Skin epidermis (tissue), 12 donors: Measurements from ENCODE around the gene SLAMF8.

Source experiments
- H3K27ac ChIP-seq, 21 experiments: fragments of 200-600 bp; sonication (generic) in 11 of 21; one replicate each; pipeline ENCODE4 v1.5.0; 2020; ENCODE audit warnings: mild to moderate bottlenecking in 3 of 21, inconsistent platforms in 2 of 21, moderate library complexity in 2 of 21
- H3K4me3 ChIP-seq, 7 experiments: fragments of 200-600 bp; sonication (generic) in 2 of 7; one replicate each; pipeline ENCODE4 v1.5.0; 2020; ENCODE audit warnings: inconsistent platforms in 2 of 7, mild to moderate bottlenecking in 2 of 7, moderate library complexity in 1 of 7

SLAMF8 gene

GRCh38 chr1:159866066-159866465 lies 39.4 kb downstream of the SLAMF8 start:
- H3K4me3 ChIP-seq, result no peak overlapping the region
- peak overlapping the region in 5 of 21 experiments; percentile 5 to 65 (median 50) for H3K27ac ChIP-seq

- H3K4me3 ChIP-seq, result no peak overlapping the region
- H3K27ac ChIP-seq, result peak overlapping the region in 14 of 21 experiments; percentile 20 to 74 (median 46)
Measured at GRCh38 chr1:159866905-159867663, 40.4 kb downstream of the SLAMF8 start.

GRCh38 chr1:159867664-159868026 lies 41.0 kb downstream of the SLAMF8 start:
- Histone ChIP-seq H3K27ac (peak overlapping the region in 13 of 21 experiments; percentile 20 to 74 (median 43)), H3K4me3 (no peak overlapping the region)

- Histone ChIP-seq H3K4me3 (no peak overlapping the region), H3K27ac (peak overlapping the region in 13 of 21 experiments; percentile 6 to 74 (median 35))
Measured at GRCh38 chr1:159868766-159869165, 42.1 kb downstream of the SLAMF8 start.

DNA sequence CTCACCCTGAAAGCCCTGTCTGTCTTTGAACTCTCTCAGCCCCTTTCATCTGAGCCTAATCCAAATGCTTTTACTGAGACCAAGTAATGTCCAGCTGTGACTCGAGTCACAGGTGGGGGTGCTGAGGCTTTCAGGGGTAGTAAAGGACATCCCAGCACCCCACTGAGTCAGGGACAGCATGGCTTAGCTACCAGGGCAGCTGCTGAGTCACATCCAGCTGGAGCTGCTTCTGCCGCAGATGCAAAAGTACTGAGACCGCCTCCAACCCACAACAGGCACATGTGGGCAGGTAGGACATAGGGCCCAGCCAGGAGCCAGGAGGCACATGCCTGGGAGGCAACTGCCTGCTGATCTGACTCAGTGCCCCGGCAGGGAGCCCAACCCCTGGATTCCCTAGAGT lies 42.5 kb downstream of the SLAMF8 start:
- H3K27ac ChIP-seq, result peak overlapping the region in 11 of 21 experiments; percentile 6 to 74 (median 35)

DNA sequence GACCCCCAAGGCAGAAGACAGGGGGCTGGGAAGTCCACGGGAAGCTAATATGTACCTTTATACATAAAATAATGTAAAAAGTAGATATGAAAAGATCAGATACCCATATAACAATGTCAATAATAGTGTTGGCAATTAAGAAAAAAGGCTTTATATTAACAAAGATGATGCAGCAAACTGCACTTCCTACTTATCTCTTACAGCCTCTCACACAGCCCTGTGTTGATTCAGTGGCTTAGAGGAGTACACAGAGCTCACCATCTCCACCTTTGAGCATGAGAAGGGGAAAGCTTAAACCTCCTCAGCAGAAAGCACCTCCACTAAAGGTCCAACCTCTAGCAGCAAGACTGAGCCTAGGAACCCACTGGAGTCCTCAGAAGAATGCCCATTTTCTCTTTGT lies 42.9 kb downstream of the SLAMF8 start:
- H3K4me3 ChIP-seq, result no peak overlapping the region
- peak overlapping the region in 9 of 21 experiments; percentile 11 to 74 (median 35) for H3K27ac ChIP-seq

More for the DNA sequence above, 42.5 kb downstream of the SLAMF8 start:
- H3K4me3 ChIP-seq, result no peak overlapping the region

DNA sequence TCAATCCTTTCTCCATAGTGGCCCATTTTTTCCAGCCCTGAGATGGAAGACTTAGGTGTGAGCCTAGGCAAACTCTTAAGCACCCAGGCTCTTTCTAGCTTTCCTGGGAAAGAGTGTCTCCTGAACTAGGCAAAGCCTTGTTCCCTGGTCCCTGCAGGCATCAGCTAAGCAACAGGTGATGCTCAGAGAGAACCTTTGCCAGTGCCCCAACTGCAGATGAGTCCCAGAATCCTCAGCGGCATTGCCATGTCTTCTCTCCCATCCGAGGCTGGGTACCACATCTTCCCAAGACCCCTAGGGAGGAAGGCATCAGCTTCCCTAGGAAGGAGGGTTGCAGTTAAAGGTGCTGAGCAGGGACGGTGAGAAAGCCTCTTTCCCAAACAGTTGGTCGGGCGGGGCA lies 44.0 kb downstream of the SLAMF8 start:
- Histone ChIP-seq H3K27ac (peak overlapping the region in 3 of 21 experiments; percentile 58 to 86 (median 70)), H3K4me3 (no peak overlapping the region)

GRCh38 chr1:159872891-159873290 lies 46.2 kb downstream of the SLAMF8 start:
- no peak overlapping the region for H3K4me3 ChIP-seq
- H3K27ac ChIP-seq, result peak overlapping the region in 12 of 21 experiments; percentile 8 to 86 (median 54)

GRCh38 chr1:159873530-159874143 lies 47.0 kb downstream of the SLAMF8 start:
- Histone ChIP-seq H3K4me3 (no peak overlapping the region), H3K27ac (peak overlapping the region in 8 of 21 experiments; percentile 15 to 86 (median 60))

GRCh38 chr1:159877695-159878444 lies 51.2 kb downstream of the SLAMF8 start:
- H3K27ac ChIP-seq, result no peak overlapping the region
- no peak overlapping the region for H3K4me3 ChIP-seq

DNA sequence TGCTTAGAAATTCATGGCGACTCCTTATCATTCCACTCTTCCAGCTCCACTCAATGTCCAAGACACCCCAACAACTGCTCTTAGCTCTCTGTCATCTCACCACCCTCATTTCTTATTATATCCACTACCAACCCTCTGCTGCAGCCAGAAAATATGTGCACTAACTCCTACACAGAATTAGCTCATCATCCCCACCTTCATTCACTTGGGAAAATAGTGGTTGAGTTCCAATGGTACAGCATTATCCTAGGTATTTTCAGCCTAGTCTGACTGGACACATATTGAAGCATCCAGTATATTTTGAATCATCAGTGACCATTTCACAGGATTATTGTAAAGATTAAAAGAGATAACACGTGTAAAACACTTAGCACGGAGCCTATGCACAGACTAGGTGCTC lies 52.5 kb downstream of the SLAMF8 start:
- H3K4me3 ChIP-seq, result no peak overlapping the region
- no peak overlapping the region for H3K27ac ChIP-seq

- H3K4me3 ChIP-seq, result no peak overlapping the region
- peak overlapping the region in 4 of 21 experiments; percentile 5 to 60 (median 21) for H3K27ac ChIP-seq
Measured at GRCh38 chr1:159879977-159880376, 53.3 kb downstream of the SLAMF8 start.

DNA sequence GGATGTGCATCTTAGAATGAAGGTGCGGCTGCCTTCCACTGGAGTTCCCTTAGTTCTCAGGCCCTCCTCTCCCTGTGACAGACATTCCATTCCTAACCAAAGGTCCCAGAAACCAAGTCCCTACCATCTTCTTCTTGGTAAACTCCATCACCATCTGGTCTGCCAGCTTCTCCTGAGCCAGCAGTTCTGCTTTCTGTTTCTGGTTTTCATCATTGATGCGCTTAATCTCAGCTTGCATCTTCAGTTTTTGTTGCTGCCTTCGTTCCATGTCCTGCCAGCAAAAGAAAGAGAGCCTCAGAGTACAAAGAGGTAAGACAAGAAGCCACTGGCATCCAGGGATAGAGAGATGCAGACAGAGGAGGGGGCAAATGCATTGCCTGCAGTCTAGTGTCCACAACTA lies 53.8 kb downstream of the SLAMF8 start:
- Histone ChIP-seq H3K27ac (peak overlapping the region in 4 of 21 experiments; percentile 5 to 60 (median 21)), H3K4me3 (no peak overlapping the region)

- H3K27ac ChIP-seq, result peak overlapping the region in 13 of 21 experiments; percentile 22 to 75 (median 58)
Measured at GRCh38 chr1:159881622-159882526, 55.2 kb downstream of the SLAMF8 start.

DNA sequence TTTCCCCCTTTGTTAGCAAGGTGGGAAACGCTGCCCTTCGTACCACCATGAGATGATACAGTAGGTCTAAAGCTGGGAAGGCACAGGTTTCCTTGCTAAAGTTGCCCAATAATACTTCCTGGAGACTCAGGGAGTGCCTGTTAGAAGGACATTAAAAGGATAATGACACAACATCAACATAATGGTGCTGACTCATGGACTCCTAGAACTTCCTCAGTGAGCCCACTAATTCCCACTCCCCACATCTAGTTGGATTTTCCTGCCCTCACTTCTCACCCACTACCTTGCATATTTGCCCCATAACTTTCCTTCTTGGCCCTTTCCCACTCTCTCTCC lies 55.8 kb downstream of the SLAMF8 start:
- Histone ChIP-seq H3K27ac (peak overlapping the region in 12 of 21 experiments; percentile 22 to 75 (median 58)), H3K4me3 (no peak overlapping the region)

More at GRCh38 chr1:159881622-159882526, 55.2 kb downstream of the SLAMF8 start:
- H3K4me3 ChIP-seq, result no peak overlapping the region

GRCh38 chr1:159883134-159883533 lies 56.5 kb downstream of the SLAMF8 start:
- H3K27ac ChIP-seq, result peak overlapping the region in 1 of 21 experiments; percentile 46
- H3K4me3 ChIP-seq, result no peak overlapping the region

- H3K27ac ChIP-seq, result no peak overlapping the region
- no peak overlapping the region for H3K4me3 ChIP-seq
Measured at GRCh38 chr1:159884296-159884695, 57.6 kb downstream of the SLAMF8 start.
